Measurements from ENCODE around the gene IGF1R. TPM values are rescaled to one million over a fixed set of nuclear protein-coding genes. Genes with fewer than 3 reads are reported as not detected.

IGF1R gene
- total RNA-seq, 2 experiments from 2014 or later, result 22.8 to 24.7 TPM

DNA sequence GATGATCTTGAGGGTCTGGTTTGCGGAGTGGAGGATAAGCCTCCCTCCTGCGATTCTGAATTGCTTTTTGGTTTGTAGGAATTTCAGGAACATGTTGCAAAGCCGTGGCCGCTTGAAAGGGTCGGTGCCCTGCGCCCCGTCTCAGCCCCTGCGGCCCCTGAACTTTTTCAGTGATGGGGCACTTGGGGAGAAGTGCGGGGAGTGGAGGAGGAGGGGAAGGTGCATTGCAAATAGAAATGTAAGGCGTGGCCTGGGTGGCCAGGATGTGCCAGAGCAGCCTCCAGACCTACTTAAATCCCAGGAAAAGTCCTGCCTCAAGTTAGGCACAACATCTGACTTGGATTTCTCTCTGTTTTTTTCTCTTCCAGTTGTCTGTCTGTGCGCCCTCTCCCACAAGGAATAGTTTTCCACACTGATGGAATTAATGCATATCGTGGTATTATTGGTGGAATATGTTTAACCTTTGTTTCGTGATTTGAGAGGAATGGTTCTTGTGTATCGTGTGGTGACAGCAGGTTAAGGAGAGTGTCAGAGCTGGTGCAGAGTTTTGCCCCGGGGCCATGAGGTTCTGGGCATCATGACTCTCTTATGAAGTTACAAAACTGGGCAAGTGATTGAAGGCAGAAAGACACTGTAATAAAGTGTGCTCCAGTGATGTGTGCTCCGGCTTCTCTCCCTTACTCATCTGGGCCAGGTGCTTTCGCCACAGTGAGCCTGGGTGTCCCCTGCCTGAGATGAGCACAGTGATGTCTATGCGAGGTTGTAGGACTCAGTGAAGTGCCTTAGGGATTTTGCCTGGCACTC, 205.5 kb downstream of the IGF1R start:
- peaks cover 55% of the 10 kb centered on the region for H3K4me1 Mint-ChIP-seq (ENCODE audit: low read depth)
- ChIA-PET POLR2A (no interaction called here), CTCF (interaction anchor here (0.9 kb wide), 1 partner anchor 15 kb away, joined by 3 read pairs; no protein-coding TSS in a partner anchor)
- peak overlapping the region; percentile 40 for H3K27ac Mint-ChIP-seq
- no peaks in the 10 kb centered on the region for H3K9me3 Mint-ChIP-seq
- intact Hi-C loops (cut with micrococcal nuclease), result no loop called here
- no peak for TF ChIP-seq CTCF (IDR thresholded peaks at IDR 0.05)
- H3K4me3 Mint-ChIP-seq, result peak overlapping the region; percentile 79
- no peaks in the 10 kb centered on the region for H3K36me3 Mint-ChIP-seq (ENCODE audit: low read depth)
- no peak for DNase-seq
- H3K27me3 Mint-ChIP-seq, result no peaks in the 10 kb centered on the region
- ATAC-seq, result no peak

GRCh38 chr15:98854496-98854895, 206.2 kb downstream of the IGF1R start:
- H3K4me3 Mint-ChIP-seq, result no peak overlapping the region
- no peak overlapping the region for H3K27ac Mint-ChIP-seq
- H3K36me3 Mint-ChIP-seq (ENCODE audit: low read depth), result no peaks in the 10 kb centered on the region
- ChIA-PET POLR2A (no interaction called here), CTCF (interaction anchor here (0.9 kb wide), 1 partner anchor 15 kb away, joined by 3 read pairs; no protein-coding TSS in a partner anchor)
- intact Hi-C loops (cut with micrococcal nuclease), result no loop called here
- ATAC-seq (no peak), DNase-seq (no peak)
- peaks cover 62% of the 10 kb centered on the region for H3K4me1 Mint-ChIP-seq (ENCODE audit: low read depth)
- H3K27me3 Mint-ChIP-seq, result no peaks in the 10 kb centered on the region
- no peaks in the 10 kb centered on the region for H3K9me3 Mint-ChIP-seq
- no peak for TF ChIP-seq CTCF (IDR thresholded peaks at IDR 0.05)

GRCh38 chr15:98855067-98855814, 206.9 kb downstream of the IGF1R start:
- DNase-seq (no peak), ATAC-seq (no peak)
- peak overlapping the region; percentile 7 for H3K27ac Mint-ChIP-seq
- no peaks in the 10 kb centered on the region for H3K9me3 Mint-ChIP-seq
- no peaks in the 10 kb centered on the region for H3K27me3 Mint-ChIP-seq
- H3K36me3 Mint-ChIP-seq (ENCODE audit: low read depth), result no peaks in the 10 kb centered on the region
- no peak for TF ChIP-seq CTCF (IDR thresholded peaks at IDR 0.05)
- ChIA-PET CTCF (interaction anchor here (0.9 kb wide), 1 partner anchor 16 kb away, joined by 3 read pairs; no protein-coding TSS in a partner anchor), POLR2A (interaction anchor here (0.8 kb wide), 1 partner anchor 208 kb away, joined by 3 read pairs; no protein-coding TSS in a partner anchor)
- intact Hi-C loops (cut with micrococcal nuclease), result no loop called here
- H3K4me3 Mint-ChIP-seq, result no peak overlapping the region
- peaks cover 63% of the 10 kb centered on the region for H3K4me1 Mint-ChIP-seq (ENCODE audit: low read depth)

GRCh38 chr15:98855815-98856531, 207.6 kb downstream of the IGF1R start:
- ChIA-PET CTCF (interaction anchor here (1.1 to 1.3 kb wide), 3 partner anchors 25 to 337 kb away, joined by 3 to 4 read pairs (median 4); no protein-coding TSS in a partner anchor), POLR2A (interaction anchor here (0.8 kb wide), 1 partner anchor 209 kb away, joined by 3 read pairs; no protein-coding TSS in a partner anchor)
- no peak overlapping the region for H3K27ac Mint-ChIP-seq
- no peak for TF ChIP-seq CTCF (IDR thresholded peaks at IDR 0.05)
- intact Hi-C loops (cut with micrococcal nuclease), result no loop called here
- H3K4me1 Mint-ChIP-seq (ENCODE audit: low read depth), result peaks cover 63% of the 10 kb centered on the region
- DNase-seq, result no peak
- no peaks in the 10 kb centered on the region for H3K36me3 Mint-ChIP-seq (ENCODE audit: low read depth)
- H3K9me3 Mint-ChIP-seq, result no peaks in the 10 kb centered on the region
- ATAC-seq, result no peak
- no peak overlapping the region for H3K4me3 Mint-ChIP-seq
- H3K27me3 Mint-ChIP-seq, result no peaks in the 10 kb centered on the region

All from activated CD8-positive, alpha-beta T cell treated with anti-CD3 and anti-CD28 coated beads for 36 hours (primary cell).